GM12878 (cell line): Measurements from ENCODE around the gene LGI2. TPM values are rescaled to one million over a fixed set of nuclear protein-coding genes. Genes with fewer than 3 reads are reported as not detected.

Experiments used
- ATAC-seq: fragments of 200-7000 bp; cut with Tn5 transposase; 3 replicates; pipeline ENCODE4 v1.9.1; 2020; ENCODE audit warnings: mild to moderate bottlenecking, moderate library complexity
- BruUV-seq: library from RNA; stranded (reverse); fragments of 400-500 nt; replicated peaks from 2 replicates; lab custom pipeline; 2021; lab: Mats Ljungman, UMichigan
- CTCF ChIA-PET: fragments of 300-600 bp; sonication (Branson Sonifier 250); formaldehyde crosslinking; extraction: SDS; loops from one replicate; lab custom pipeline; 2021; ENCODE audit warnings: inconsistent platforms; lab: Yijun Ruan, JAX
- POLR2A ChIA-PET: fragments of 350-600 bp; formaldehyde crosslinking; extraction: SDS; loops from one replicate; lab custom pipeline; 2021; ENCODE audit warnings: inconsistent platforms; lab: Charles Lee
- RAD21 ChIA-PET: fragments of 300-600 bp; sonication (Branson Sonifier 250); formaldehyde crosslinking; loops from one replicate; lab custom pipeline; 2023; ENCODE audit warnings: antibody characterized with exemption; ENCODE audit not compliant: unreplicated experiment; lab: Charles Lee
- SMC1A ChIA-PET: fragments of 300-600 bp; sonication (Branson Sonifier 250); formaldehyde crosslinking; loops from one replicate; lab custom pipeline; 2023; ENCODE audit not compliant: unreplicated experiment, uncharacterized antibody; lab: Charles Lee
- DNase-seq: peaks from one replicate; pipeline ENCODE4 v3.0.0-alpha.2; 2011; ENCODE audit warnings: low read depth, low spot score
- FAIRE-seq: peaks from 3 replicates; lab custom pipeline; 2011; peaks lifted over from hg19 to GRCh38; lab: Jason Lieb, UNC
- H2AFZ ChIP-seq: 2 replicates; pipeline ENCODE4 v1.6.0; 2011; ENCODE audit warnings: low read depth, low read length, control low read depth; ENCODE audit not compliant: control insufficient read depth
- H3K27ac ChIP-seq: 2 replicates; pipeline ENCODE4 v1.5.1; 2011; ENCODE audit warnings: control low read depth; ENCODE audit not compliant: control insufficient read depth, insufficient read depth
- H3K27me3 ChIP-seq, 2 experiments: replicated peaks in 1 of 2; 2 replicates each; pipeline versions ENCODE4 v1.6.0 to v1.6.1; 2011; ENCODE audit warnings: low read length in 1 of 2; ENCODE audit not compliant: control insufficient read depth in 2 of 2, insufficient read depth in 2 of 2
- H3K36me3 ChIP-seq, 2 experiments: 2 replicates each; pipeline ENCODE4 v1.5.1; 2011; ENCODE audit warnings: low read length in 1 of 2; ENCODE audit not compliant: control insufficient read depth in 2 of 2, insufficient read depth in 2 of 2
- H3K4me1 ChIP-seq: 2 replicates; pipeline ENCODE4 v1.6.1; 2011; ENCODE audit warnings: mild to moderate bottlenecking, low read length, moderate library complexity, mixed read lengths; ENCODE audit not compliant: control insufficient read depth, insufficient read depth
- H3K4me2 ChIP-seq: 2 replicates; pipeline ENCODE4 v1.6.0; 2011; ENCODE audit warnings: control low read depth; ENCODE audit not compliant: control insufficient read depth, insufficient read depth
- H3K4me3 ChIP-seq: fragments of 200-600 bp; sonication (generic); 2 replicates; pipeline ENCODE4 v1.5.1; 2016
- H3K79me2 ChIP-seq: 2 replicates; pipeline ENCODE4 v1.6.0; 2011; ENCODE audit warnings: low read length; ENCODE audit not compliant: control insufficient read depth, insufficient read depth
- H3K9ac ChIP-seq: 2 replicates; pipeline ENCODE4 v1.8.0; 2011; ENCODE audit warnings: low read length, control low read depth, mixed read lengths; ENCODE audit not compliant: control insufficient read depth, insufficient read depth
- H3K9me3 ChIP-seq: replicated peaks from 3 replicates; pipeline ENCODE4 v1.5.1; 2011; ENCODE audit warnings: mild to moderate bottlenecking, low read length; ENCODE audit not compliant: control insufficient read depth, insufficient read depth
- H4K20me1 ChIP-seq: 2 replicates; pipeline ENCODE4 v1.6.0; 2011; ENCODE audit not compliant: control insufficient read depth, insufficient read depth
- KDM1A ChIP-seq: fragments of 200-600 bp; sonication (generic); IDR thresholded peaks from 2 replicates; pipeline ENCODE4 v1.6.1; 2016; ENCODE audit warnings: borderline replicate concordance
- MEF2B ChIP-seq: fragments of 450-650 bp; IDR thresholded peaks from 2 replicates; pipeline ENCODE4 v1.6.1; 2018; ENCODE audit warnings: mild to moderate bottlenecking, moderate library complexity; ENCODE audit not compliant: partially characterized antibody, poor library complexity, severe bottlenecking
- MLLT1 ChIP-seq: fragments of 450-650 bp; IDR thresholded peaks from 2 replicates; pipeline ENCODE4 v1.6.1; 2016; ENCODE audit warnings: mild to moderate bottlenecking
- TAF1 ChIP-seq: IDR thresholded peaks from 2 replicates; pipeline ENCODE4 v1.6.1; 2011; ENCODE audit warnings: mild to moderate bottlenecking, low read depth, low read length, borderline replicate concordance
- ZBTB33 ChIP-seq: fragments of 450-650 bp; IDR thresholded peaks from 2 replicates; pipeline ENCODE4 v1.6.1; 2017; ENCODE audit warnings: mild to moderate bottlenecking
- WGBS: methylation state at CpG from one replicate; pipeline ENCODE4 v1.1.6; 2016; ENCODE audit warnings: low lambda C conversion rate; ENCODE audit not compliant: insufficient replicate concordance, insufficient coverage; ENCODE audit errors: missing lambda C conversion rate; 5-methylcytosine and 5-hydroxymethylcytosine counted together
- in situ Hi-C: fragments of 300-500 bp; cut with MboI; formaldehyde crosslinking; loops from 9 replicates; pipeline ENCODE4 v1.14.3; 2018; ENCODE audit warnings: mixed read lengths
- intact Hi-C: fragments of 100-400 bp; cut with micrococcal nuclease; formaldehyde crosslinking; loops from one replicate; pipeline ENCODE4 v1.14.2; 2022; ENCODE audit not compliant: unreplicated experiment
- polyA plus RNA-seq, 11 experiments: library from polyadenylated mRNA; depleted of rRNA in 4 of 11; unstranded in 6 of 11; stranded (reverse) in 5 of 11; fragments of >200 nt; fragmentation: Nextera tagmentation in 4 of 11; fragmentation: Illumina TruSeq in 1 of 11; extraction: Ambion mirVana in 4 of 11; extraction: Trizol in 1 of 11; gene quantifications; 1 replicate in 1 of 11; 2 replicates in 10 of 11; pipeline versions ENCODE4 v1.2.1 to v1.2.3, GENCODE V29; 2011 to 2016; ENCODE audit warnings: inconsistent platforms in 2 of 11, missing spikeins in 2 of 11, low read depth in 1 of 11
- total RNA-seq, 4 experiments: library from RNA; depleted of rRNA in 3 of 4; stranded (reverse); fragments of >200 nt in 3 of 4; fragmentation: Illumina TruSeq in 1 of 4; extraction: Trizol in 1 of 4; gene quantifications; 2 replicates each; pipeline versions ENCODE4 v1.2.1 to v1.2.3, GENCODE V29; 2013 to 2021
- TF ChIP-seq, protein P1 (sequence below): fragments of 450-650 bp; IDR thresholded peaks from 2 replicates; pipeline ENCODE4 v1.6.1; 2018; ENCODE audit warnings: mild to moderate bottlenecking, low read depth, moderate library complexity; ENCODE audit not compliant: partially characterized antibody
- TF ChIP-seq, protein P2 (sequence below): IDR thresholded peaks from 2 replicates; pipeline ENCODE4 v1.6.1; 2012; ENCODE audit warnings: mild to moderate bottlenecking, low read depth, low read length
- TF ChIP-seq, protein P3 (sequence below): fragments of 450-650 bp; IDR thresholded peaks from 2 replicates; pipeline ENCODE4 v1.6.1; 2017; ENCODE audit warnings: mild to moderate bottlenecking, moderate library complexity

LGI2 gene
- total and polyA plus RNA-seq, 10 of the 15 experiments (the other 5 are each of a cell fraction or from before 2014, with no cell fraction given): not detected

DNA sequence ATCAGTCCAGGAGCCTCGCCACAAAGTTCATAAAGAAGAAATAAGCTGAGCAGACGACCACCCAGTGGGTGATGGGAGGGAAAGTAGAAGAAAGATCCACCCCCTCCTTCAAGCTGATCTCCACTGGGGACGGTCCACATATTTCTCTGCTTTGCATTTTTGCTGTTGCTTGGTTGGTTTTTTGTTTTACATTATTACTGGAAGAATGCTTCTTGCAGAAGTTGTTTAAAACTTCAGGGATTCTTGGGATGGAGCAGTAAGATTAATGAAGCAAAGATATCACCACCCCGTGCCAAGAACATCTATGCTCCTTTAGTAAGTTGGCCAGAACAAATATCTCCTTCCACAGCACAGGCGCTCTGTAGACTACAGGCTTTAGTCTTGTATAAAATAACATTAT lies 30.1 kb downstream of the LGI2 start:
- Histone ChIP-seq H3K4me2 (no peak overlapping the region), H3K36me3 (no peaks in the 10 kb centered on the region), H3K9me3 (no peaks in the 10 kb centered on the region), H3K9ac (no peak overlapping the region), H3K27ac (no peak overlapping the region), H3K27me3 (0 out of 4 replicates have a peak, but pooled peaks cover 0 to 1% of the 10 kb centered on the region in 2 experiments), H3K79me2 (no peaks in the 10 kb centered on the region), H3K4me1 (no peaks in the 10 kb centered on the region), H4K20me1 (no peaks in the 10 kb centered on the region), H2AFZ (no peak overlapping the region), H3K4me3 (no peak overlapping the region)
- no peak for FAIRE-seq
- ChIA-PET POLR2A (no interaction called here), RAD21 (no interaction called here), CTCF (interaction anchor here (1.0 kb wide), 1 partner anchor 38 kb away, joined by 3 read pairs; no protein-coding TSS in a partner anchor), SMC1A (interaction anchor here (1.1 kb wide), 1 partner anchor 8 kb away, joined by 3 read pairs; no protein-coding TSS in a partner anchor)
- DNase-seq: no peak
- in situ Hi-C loops: no loop called here
- no peak for ATAC-seq
- BruUV-seq: no TSS peak
- intact Hi-C loops: no loop called here
- WGBS: 6% methylated on average over 5 of the region's 5 CpGs
- TF ChIP-seq, protein P1, sequence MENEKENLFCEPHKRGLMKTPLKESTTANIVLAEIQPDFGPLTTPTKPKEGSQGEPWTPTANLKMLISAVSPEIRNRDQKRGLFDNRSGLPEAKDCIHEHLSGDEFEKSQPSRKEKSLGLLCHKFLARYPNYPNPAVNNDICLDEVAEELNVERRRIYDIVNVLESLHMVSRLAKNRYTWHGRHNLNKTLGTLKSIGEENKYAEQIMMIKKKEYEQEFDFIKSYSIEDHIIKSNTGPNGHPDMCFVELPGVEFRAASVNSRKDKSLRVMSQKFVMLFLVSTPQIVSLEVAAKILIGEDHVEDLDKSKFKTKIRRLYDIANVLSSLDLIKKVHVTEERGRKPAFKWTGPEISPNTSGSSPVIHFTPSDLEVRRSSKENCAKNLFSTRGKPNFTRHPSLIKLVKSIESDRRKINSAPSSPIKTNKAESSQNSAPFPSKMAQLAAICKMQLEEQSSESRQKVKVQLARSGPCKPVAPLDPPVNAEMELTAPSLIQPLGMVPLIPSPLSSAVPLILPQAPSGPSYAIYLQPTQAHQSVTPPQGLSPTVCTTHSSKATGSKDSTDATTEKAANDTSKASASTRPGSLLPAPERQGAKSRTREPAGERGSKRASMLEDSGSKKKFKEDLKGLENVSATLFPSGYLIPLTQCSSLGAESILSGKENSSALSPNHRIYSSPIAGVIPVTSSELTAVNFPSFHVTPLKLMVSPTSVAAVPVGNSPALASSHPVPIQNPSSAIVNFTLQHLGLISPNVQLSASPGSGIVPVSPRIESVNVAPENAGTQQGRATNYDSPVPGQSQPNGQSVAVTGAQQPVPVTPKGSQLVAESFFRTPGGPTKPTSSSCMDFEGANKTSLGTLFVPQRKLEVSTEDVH: no peak
- TF ChIP-seq MEF2B: no peak
- no peak for TF ChIP-seq KDM1A
- no peak for TF ChIP-seq TAF1
- TF ChIP-seq MLLT1: no peak
- TF ChIP-seq, protein P2, sequence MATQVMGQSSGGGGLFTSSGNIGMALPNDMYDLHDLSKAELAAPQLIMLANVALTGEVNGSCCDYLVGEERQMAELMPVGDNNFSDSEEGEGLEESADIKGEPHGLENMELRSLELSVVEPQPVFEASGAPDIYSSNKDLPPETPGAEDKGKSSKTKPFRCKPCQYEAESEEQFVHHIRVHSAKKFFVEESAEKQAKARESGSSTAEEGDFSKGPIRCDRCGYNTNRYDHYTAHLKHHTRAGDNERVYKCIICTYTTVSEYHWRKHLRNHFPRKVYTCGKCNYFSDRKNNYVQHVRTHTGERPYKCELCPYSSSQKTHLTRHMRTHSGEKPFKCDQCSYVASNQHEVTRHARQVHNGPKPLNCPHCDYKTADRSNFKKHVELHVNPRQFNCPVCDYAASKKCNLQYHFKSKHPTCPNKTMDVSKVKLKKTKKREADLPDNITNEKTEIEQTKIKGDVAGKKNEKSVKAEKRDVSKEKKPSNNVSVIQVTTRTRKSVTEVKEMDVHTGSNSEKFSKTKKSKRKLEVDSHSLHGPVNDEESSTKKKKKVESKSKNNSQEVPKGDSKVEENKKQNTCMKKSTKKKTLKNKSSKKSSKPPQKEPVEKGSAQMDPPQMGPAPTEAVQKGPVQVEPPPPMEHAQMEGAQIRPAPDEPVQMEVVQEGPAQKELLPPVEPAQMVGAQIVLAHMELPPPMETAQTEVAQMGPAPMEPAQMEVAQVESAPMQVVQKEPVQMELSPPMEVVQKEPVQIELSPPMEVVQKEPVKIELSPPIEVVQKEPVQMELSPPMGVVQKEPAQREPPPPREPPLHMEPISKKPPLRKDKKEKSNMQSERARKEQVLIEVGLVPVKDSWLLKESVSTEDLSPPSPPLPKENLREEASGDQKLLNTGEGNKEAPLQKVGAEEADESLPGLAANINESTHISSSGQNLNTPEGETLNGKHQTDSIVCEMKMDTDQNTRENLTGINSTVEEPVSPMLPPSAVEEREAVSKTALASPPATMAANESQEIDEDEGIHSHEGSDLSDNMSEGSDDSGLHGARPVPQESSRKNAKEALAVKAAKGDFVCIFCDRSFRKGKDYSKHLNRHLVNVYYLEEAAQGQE: no peak
- no peak for TF ChIP-seq ZBTB33
- TF ChIP-seq, protein P3, sequence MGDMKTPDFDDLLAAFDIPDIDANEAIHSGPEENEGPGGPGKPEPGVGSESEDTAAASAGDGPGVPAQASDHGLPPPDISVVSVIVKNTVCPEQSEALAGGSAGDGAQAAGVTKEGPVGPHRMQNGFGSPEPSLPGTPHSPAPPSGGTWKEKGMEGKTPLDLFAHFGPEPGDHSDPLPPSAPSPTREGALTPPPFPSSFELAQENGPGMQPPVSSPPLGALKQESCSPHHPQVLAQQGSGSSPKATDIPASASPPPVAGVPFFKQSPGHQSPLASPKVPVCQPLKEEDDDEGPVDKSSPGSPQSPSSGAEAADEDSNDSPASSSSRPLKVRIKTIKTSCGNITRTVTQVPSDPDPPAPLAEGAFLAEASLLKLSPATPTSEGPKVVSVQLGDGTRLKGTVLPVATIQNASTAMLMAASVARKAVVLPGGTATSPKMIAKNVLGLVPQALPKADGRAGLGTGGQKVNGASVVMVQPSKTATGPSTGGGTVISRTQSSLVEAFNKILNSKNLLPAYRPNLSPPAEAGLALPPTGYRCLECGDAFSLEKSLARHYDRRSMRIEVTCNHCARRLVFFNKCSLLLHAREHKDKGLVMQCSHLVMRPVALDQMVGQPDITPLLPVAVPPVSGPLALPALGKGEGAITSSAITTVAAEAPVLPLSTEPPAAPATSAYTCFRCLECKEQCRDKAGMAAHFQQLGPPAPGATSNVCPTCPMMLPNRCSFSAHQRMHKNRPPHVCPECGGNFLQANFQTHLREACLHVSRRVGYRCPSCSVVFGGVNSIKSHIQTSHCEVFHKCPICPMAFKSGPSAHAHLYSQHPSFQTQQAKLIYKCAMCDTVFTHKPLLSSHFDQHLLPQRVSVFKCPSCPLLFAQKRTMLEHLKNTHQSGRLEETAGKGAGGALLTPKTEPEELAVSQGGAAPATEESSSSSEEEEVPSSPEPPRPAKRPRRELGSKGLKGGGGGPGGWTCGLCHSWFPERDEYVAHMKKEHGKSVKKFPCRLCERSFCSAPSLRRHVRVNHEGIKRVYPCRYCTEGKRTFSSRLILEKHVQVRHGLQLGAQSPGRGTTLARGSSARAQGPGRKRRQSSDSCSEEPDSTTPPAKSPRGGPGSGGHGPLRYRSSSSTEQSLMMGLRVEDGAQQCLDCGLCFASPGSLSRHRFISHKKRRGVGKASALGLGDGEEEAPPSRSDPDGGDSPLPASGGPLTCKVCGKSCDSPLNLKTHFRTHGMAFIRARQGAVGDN: no peak
